M059J (cell line): ENCODE measurements around the gene CDHR3. TPM values are rescaled to one million over a fixed set of nuclear protein-coding genes. Genes with fewer than 3 reads are reported as not detected.

Experiments used
- total RNA-seq: library from RNA; depleted of rRNA; stranded (reverse); fragments of >200 nt; shearing (Covaris generic); gene quantifications from 2 replicates; pipeline ENCODE4 v1.2.3, GENCODE V29; 2014; rRNA removed

The CDHR3 gene
- total RNA-seq, 1 experiment from 2014 or later, result 2.1 TPM

Other genes starting within 250 kb of the CDHR3 start
- 7.7 and 30.2 TPM in 2 replicates for gene ATXN7L1, start 86.7 kb upstream of the CDHR3 start, total RNA-seq
- 69.0 and 98.5 TPM in 2 replicates for gene SYPL1, start 149.0 kb downstream of the CDHR3 start, total RNA-seq